GM19025 (cell line): ENCODE data around the gene NIT2.
"Not testable (repeated sequence)": the region's sequence is repeated elsewhere in the genome, so short reads cannot be mapped to it uniquely, and the experiment has no call there.

Experiments
- ATAC-seq: cut with Tn5 transposase; IDR thresholded peaks from one replicate; pipeline ENCODE4 v1.9.1; 2021; ENCODE audit warnings: mild to moderate bottlenecking, low read depth, moderate library complexity; ENCODE audit not compliant: unreplicated experiment

The NIT2 gene

DNA sequence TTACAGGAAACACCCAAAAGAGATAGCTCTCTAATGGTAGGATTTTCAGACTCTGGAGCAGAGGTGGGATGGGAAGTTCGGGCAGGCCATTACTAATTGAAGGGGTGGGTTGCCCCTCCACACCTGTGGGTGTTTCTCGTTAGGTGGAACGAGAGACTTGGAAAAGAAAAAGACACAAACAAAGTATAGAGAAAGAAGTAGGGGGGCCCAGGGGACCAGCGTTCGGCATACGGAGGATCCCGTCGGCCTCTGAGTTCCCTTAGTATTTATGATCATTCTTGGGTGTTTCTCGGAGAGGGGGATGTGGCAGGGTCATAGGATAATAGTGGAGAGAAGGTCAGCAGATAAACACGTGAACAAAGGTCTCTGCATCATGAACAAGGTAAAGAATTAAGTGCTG, 1.7 kb downstream of the NIT2 start:
- ATAC-seq = not testable (repeated sequence)

- no peak for ATAC-seq
Measured at GRCh38 chr3:100338911-100339310, 4.4 kb downstream of the NIT2 start.

DNA sequence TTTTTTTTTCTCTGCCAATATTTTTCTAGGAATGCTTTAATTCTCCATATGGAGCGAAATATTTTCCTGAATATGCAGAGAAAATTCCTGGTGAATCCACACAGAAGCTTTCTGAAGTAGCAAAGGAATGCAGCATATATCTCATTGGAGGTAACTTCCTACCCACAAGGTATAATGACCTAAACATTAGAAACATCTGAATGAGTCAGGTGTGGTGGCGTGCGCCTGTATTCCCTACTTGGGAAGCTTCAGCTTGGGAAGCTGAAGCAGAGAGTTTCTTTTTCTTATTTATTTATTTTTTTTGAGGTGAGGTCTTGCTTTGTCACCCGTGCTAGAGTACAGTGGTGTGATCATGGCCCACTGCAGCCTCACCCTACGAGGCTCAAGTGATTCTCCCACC, 5.2 kb downstream of the NIT2 start:
- no peak for ATAC-seq

DNA sequence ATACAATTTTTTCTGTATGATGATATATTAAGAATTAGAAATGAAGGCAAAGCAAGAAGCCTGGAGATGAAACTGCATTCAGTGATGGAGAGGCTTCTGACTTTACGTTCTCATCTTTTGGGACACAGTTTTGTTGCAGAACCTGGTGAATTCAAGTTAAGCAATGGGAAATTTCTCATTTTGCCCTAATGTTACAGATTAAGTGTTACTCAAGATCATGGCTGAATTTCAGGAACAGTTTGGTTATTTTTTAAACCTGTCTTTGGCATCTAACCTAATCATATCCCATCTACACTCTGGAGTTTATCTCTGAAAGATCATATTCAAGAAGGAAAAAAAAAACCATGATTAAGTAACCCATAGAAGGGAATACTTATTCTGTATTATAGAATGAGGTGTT, 6.0 kb downstream of the NIT2 start:
- no peak for ATAC-seq

GRCh38 chr3:100348727-100349126, 14.2 kb downstream of the NIT2 start:
- ATAC-seq = no peak

DNA sequence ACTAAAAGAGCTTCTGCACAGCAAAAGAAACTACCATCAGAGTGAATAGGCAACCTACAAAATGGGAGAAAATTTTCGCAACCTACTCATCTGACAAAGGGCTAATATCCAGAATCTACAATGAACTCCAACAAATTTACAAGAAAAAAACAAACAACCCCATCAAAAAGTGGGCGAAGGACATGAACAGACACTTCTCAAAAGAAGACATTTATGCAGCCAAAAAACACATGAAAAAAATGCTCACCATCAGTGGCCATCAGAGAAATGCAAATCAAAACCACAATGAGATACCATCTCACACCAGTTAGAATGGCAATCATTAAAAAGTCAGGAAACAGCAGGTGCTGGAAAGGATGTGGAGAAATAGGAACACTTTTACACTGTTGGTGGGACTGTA, 17.2 kb downstream of the NIT2 start:
- ATAC-seq = not testable (repeated sequence)

- ATAC-seq = no peak
Measured at GRCh38 chr3:100352296-100353231, 18.0 kb downstream of the NIT2 start.

GRCh38 chr3:100354850-100355249, 20.3 kb downstream of the NIT2 start:
- peak; percentile 59 for ATAC-seq

DNA sequence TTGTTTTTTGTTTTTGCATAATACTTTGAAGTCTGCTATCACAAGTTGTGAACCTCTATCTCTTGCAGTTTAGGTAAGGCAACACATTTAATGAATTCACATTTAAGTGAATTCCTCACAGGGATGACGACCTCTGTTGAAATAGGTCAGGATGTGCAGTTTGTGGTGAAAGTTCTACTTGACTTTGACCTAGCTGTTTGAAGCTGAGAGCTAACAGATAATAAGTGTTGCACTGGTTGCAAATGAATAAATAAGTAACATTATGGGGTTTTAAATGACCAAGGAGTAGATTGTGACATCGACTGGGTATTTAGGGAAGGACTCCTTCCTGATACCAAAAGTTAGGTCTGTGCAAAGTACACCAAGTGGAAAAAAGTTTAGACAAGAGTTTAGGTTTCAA, 23.9 kb downstream of the NIT2 start:
- no peak for ATAC-seq

- no peak for ATAC-seq
Measured at GRCh38 chr3:100359035-100359434, 24.5 kb downstream of the NIT2 start.

DNA sequence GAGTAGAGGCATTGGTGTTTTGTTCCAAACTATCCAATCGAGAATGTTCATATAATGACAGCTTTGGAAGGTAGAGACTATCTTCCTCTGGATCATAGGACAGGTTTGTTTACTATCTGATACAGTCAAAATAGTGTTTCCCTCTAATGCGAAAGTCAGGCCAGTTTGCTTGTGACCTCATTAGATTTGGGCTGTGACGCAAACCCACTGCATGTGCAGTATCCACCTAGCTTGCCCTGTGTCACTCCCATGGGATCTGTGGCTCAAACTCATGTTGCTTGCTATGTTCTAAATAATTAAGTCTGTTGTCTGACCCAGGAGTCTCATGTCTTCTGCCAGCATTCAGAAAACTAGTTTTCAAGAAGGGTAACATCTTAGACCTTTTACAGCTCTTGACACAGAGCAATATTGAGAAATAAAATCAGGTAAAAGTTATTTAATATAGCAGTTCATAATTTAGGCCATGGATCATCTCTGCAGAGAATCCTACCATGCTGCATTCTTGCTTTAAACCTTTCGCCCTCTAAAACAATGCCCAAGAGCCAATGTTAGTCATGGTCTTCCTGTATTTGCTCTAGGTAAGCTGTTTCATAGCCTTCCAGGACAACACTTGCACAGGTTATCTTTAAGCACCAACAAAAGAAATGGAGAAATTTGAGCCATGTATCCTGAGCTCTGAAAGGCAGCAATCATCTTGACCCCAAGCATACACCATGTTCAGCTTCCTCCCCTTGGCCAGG, 26.4 kb downstream of the NIT2 start:
- no peak for ATAC-seq

GRCh38 chr3:100361897-100362296, 27.3 kb downstream of the NIT2 start:
- no peak for ATAC-seq

DNA sequence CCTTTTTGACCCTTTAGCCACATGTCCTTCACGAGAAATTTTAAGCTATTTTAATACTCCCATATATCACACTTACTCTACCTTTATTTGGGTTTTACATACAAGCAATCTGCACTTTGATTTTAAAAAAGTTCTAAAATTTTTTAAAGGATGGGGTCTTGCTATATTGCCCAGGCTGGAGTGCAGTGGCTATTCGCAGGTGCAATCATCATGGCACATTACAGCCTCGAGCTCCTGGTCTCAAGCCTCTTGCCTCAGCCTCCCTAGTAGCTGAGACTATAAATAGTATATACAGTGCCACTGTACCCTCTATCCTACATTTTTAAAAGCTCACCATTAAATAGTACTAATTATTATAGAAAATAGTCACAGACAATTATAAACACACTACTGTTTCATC, 29.9 kb downstream of the NIT2 start:
- no peak for ATAC-seq

DNA sequence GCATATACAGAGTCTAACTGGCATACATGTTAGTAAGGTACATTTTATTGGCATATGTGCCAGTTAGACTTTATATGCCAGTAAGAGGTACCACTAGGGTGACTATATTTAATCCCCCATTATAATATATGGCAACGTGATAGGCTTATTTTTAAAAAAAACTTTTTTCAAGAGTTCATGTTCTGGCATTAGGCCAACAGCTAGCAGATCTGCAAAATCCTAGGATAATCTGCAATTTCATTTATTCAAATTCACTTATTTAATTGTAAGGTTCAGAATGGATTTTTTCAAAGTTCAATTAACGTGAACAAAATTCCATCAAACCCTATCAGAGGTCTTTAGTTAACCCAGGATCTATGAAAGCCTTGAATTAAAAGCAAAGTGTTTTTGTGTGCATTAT, 31.9 kb downstream of the NIT2 start:
- no peak for ATAC-seq

DNA sequence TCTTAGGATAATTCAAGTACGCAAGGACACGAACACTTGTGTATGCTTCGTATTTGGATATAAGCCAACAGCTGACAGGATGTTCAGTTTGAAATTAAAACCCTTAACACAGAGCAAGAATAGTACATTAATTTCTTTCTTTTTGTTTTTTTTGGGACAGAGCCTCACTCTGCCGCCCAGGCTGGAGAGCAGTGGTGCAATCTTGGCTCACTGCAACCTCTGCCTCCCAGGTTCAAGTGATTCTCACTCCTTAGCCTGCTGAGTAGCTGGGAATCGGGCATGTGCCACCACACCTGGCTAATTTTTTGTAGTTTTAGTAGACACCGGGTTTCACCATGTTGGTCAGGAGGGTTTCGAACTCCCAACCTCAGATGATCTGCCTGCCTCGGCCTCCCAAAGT, 33.9 kb downstream of the NIT2 start:
- no peak for ATAC-seq

DNA sequence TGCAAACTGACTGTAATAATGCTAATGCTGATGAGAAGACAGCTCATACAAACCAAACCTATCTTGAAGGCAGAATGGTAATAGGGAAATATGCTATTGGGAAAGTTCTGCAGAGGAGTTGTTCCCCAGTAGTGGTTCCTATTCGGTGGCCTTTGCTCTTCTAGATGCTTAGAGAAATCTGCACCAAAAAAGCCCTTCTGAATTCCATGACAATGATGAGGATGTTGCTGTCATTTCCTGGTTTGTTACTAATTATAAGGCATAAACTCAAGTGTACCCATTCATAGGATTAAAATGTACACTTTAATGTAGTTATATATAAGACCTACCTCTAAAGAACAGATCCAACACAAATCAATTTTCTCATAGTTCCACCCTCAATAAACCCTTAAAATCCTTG, 36.2 kb downstream of the NIT2 start:
- no peak for ATAC-seq

DNA sequence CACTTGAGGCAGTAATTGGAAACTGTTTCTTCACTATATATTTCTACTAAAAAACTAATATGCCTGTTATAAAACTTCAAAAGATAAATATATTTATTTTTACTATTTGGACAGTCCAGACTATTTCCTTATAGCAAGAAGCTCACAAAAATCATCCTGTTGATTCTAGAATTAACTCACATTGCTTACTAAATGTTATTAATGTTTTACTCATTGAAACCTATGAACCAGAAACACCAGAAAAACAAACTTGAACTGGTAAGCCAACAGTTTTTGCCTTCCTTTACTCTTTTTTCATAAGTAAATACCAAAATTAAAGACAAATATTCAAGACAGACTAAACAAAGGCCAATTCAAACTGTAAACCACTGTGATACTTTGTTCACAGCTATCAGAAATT, 40.0 kb downstream of the NIT2 start:
- no peak for ATAC-seq

DNA sequence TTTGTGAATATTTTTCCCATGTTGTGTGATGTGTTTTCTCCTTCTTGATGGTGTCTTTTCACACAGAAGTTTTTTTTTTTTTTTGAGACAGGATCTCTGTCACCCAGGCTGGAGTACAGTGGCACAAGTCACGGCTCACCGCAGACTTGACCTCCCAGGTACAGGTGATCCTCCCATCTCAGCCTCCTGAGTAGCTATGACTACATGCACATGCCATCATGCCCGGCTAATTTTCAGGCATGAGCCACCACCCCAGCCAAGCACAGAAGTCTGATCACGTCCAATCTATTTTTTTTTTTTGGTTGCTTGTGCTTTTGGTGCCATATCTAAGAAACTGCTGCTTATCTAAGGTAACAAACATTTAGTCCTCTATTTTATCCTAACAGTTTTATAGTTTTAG, 41.7 kb downstream of the NIT2 start:
- ATAC-seq = no peak

- no peak for ATAC-seq
Measured at GRCh38 chr3:100384733-100385525, 50.4 kb downstream of the NIT2 start.

DNA sequence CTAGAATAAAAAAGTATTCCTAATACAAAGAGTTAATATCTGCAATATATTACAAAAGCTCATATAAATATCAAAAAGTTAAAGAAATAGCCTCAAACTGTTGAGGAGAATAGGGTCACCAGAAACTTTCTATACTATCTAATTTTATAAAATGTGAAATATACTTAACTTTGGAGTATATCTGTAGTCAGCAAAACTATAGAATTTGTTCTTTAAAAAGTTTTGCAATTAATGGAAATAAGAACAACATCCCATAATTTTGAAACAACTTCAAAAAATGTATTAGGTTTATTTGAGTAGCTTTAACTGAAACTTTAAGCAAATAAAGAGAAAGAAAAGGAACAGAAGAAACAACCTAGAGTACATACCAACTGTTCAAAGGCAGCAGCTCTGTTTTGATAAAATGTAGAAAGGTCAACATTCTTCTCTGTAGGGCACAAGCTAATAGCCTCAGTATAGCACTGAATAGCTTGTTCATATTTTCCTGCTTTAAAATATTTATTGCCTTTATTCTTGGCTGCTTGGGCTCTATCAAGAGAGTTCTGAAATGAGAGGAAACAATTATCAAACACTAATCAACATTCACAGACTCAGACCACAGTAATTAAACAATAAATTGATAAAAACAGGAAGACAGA, 52.0 kb downstream of the NIT2 start:
- ATAC-seq = no peak

GRCh38 chr3:100389025-100389424, 54.5 kb downstream of the NIT2 start:
- no peak for ATAC-seq
